Lung (tissue), 12 donors: ENCODE results near the gene CNKSR3. TPM values are rescaled to one million over a fixed set of nuclear protein-coding genes. Genes with fewer than 3 reads are reported as not detected.

ENCODE experiments used
- ATAC-seq: fragments of 200-7000 bp; cut with Tn5 transposase; one replicate; pipeline ENCODE4 v1.9.1; 2020; ENCODE audit warnings: moderate number of reproducible peaks; ENCODE audit not compliant: insufficient read depth, low FRiP score
- DNase-seq, 3 donors: peaks; one replicate each; pipeline ENCODE4 v3.0.0-alpha.2; 2013 to 2017
- H3K27ac ChIP-seq, 2 donors: one replicate each; pipeline ENCODE4 v1.5.1; 2013; ENCODE audit warnings: mild to moderate bottlenecking in 2 of 2, moderate library complexity in 2 of 2, control low read depth in 1 of 2, inconsistent platforms in 1 of 2, low read depth in 1 of 2, low read length in 1 of 2
- H3K27me3 ChIP-seq, 3 donors: one replicate each; pipeline ENCODE4 v1.5.1; 2013; ENCODE audit warnings: low read length in 2 of 3; ENCODE audit not compliant: control insufficient read depth in 3 of 3, insufficient read depth in 3 of 3
- H3K36me3 ChIP-seq, 4 donors: one replicate each; pipeline ENCODE4 v1.5.1; 2013; ENCODE audit warnings: low read length in 4 of 4, mild to moderate bottlenecking in 1 of 4, moderate library complexity in 1 of 4; ENCODE audit not compliant: control insufficient read depth in 4 of 4, insufficient read depth in 4 of 4
- H3K4me1 ChIP-seq, 5 donors: one replicate each; pipeline ENCODE4 v1.5.1; 2013; ENCODE audit warnings: low read length in 5 of 5, mild to moderate bottlenecking in 2 of 5, moderate library complexity in 1 of 5; ENCODE audit not compliant: control insufficient read depth in 5 of 5, insufficient read depth in 5 of 5
- H3K4me3 ChIP-seq: one replicate; pipeline ENCODE4 v1.5.1; 2013; ENCODE audit warnings: mild to moderate bottlenecking, control low read depth, moderate library complexity
- H3K9ac ChIP-seq, 2 donors: one replicate each; pipeline ENCODE4 v1.5.1; 2013; ENCODE audit warnings: low read length in 2 of 2, control low read depth in 1 of 2; ENCODE audit not compliant: insufficient read depth in 1 of 2
- H3K9me3 ChIP-seq, 4 donors: one replicate each; pipeline ENCODE4 v1.5.1; 2013; ENCODE audit warnings: low read length in 3 of 4, mild to moderate bottlenecking in 1 of 4, moderate library complexity in 1 of 4; ENCODE audit not compliant: control insufficient read depth in 4 of 4, insufficient read depth in 3 of 4
- CTCF ChIP-seq: IDR thresholded peaks from 2 replicates; pipeline ENCODE4 v1.5.1; 2012; ENCODE audit warnings: mild to moderate bottlenecking; ENCODE audit errors: control extremely low read depth, extremely low read depth
- WGBS, 2 donors: extraction: QIAGEN DNeasy Blood & Tissue Kit; methylation state at CpG; one replicate each; pipeline ENCODE4 v1.1.7; 2013; 5-methylcytosine and 5-hydroxymethylcytosine counted together
- polyA plus RNA-seq, 2 donors: library from polyadenylated mRNA; stranded (reverse); fragments of 200-250 nt; gene quantifications; one replicate each; pipeline ENCODE4 v1.2.1, GENCODE V29; 2013
- total RNA-seq, 2 donors: library from RNA; depleted of rRNA in 1 of 2; stranded (reverse); fragments of >200 nt in 1 of 2; gene quantifications; one replicate each; pipeline ENCODE4 v1.2.1, GENCODE V29; 2014 to 2021
- donor health status: control.
- donor health status: control.
- donor health status: Bipolar disorder and iron deficiency.
- donor health status: healthy.
- donor health status: DM: yes; HTN: yes; CAD: no.

Gene CNKSR3
- total and polyA plus RNA-seq, 4 donors, result 3.5 to 23.9 (median 13.7) TPM

- peak; percentile 37 for ATAC-seq
- Histone ChIP-seq H3K4me1 (peaks cover 0 to 4% (median 1%) of the 10 kb centered on the region in 5 donors), H3K4me3 (no peak overlapping the region), H3K27me3 (no peaks in the 10 kb centered on the region), H3K27ac (no peak overlapping the region), H3K9ac (no peak overlapping the region), H3K36me3 (no peaks in the 10 kb centered on the region), H3K9me3 (no peaks in the 10 kb centered on the region)
- DNase-seq, result no peak
- WGBS, 2 donors, result 65 to 86% methylated on average over 7 of the region's 7 CpGs
- TF ChIP-seq CTCF, result no peak
Measured at GRCh38 chr6:154555073-154555677, 44.7 kb upstream of the CNKSR3 start.

GRCh38 chr6:154554491-154554890 lies 44.0 kb upstream of the CNKSR3 start:
- no peak for TF ChIP-seq CTCF
- H3K9me3 ChIP-seq, result no peaks in the 10 kb centered on the region
- no peak overlapping the region for H3K27ac ChIP-seq
- no peaks in the 10 kb centered on the region for H3K27me3 ChIP-seq
- H3K4me3 ChIP-seq, result no peak overlapping the region
- WGBS, 2 donors, result 94 to 95% methylated on average over 6 of the region's 6 CpGs
- DNase-seq (no peak), ATAC-seq (no peak)
- H3K36me3 ChIP-seq, result no peaks in the 10 kb centered on the region
- H3K9ac ChIP-seq, result no peak overlapping the region
- peaks cover 0 to 4% (median 1%) of the 10 kb centered on the region in 5 donors for H3K4me1 ChIP-seq

GRCh38 chr6:154550779-154551178 lies 40.3 kb upstream of the CNKSR3 start:
- no peak for TF ChIP-seq CTCF
- no peak for DNase-seq
- ATAC-seq, result no peak
- Histone ChIP-seq H3K4me3 (no peak overlapping the region), H3K36me3 (no peaks in the 10 kb centered on the region), H3K27ac (no peak overlapping the region), H3K27me3 (no peaks in the 10 kb centered on the region), H3K9me3 (no peaks in the 10 kb centered on the region), H3K4me1 (peaks cover 1 to 17% (median 3%) of the 10 kb centered on the region in 5 donors), H3K9ac (no peak overlapping the region)

- H3K9ac ChIP-seq, result no peak overlapping the region
- ATAC-seq (no peak), DNase-seq (no peak)
- no peaks in the 10 kb centered on the region for H3K36me3 ChIP-seq
- no peak overlapping the region for H3K27ac ChIP-seq
- no peaks in the 10 kb centered on the region for H3K9me3 ChIP-seq
- TF ChIP-seq CTCF, result no peak
- no peaks in the 10 kb centered on the region for H3K27me3 ChIP-seq
- H3K4me3 ChIP-seq, result no peak overlapping the region
- WGBS, 2 donors, result 86 to 87% methylated on average over 6 of the region's 6 CpGs
- peaks cover 0 to 17% (median 3%) of the 10 kb centered on the region in 5 donors for H3K4me1 ChIP-seq
Measured at GRCh38 chr6:154549179-154549578, 38.7 kb upstream of the CNKSR3 start.
